K562 (cell line): ENCODE measurements around the gene COLQ. TPM values are rescaled to one million over a fixed set of nuclear protein-coding genes. Genes with fewer than 3 reads are reported as not detected.
A peak's percentile ranks its signal among the peaks of the same experiment; 100 is the strongest.

Source experiments
- ARID3B ChIP-seq: fragments of 250-450 bp; sonication (Bioruptor Pico); IDR thresholded peaks from 2 replicates; pipeline ENCODE4 v1.4.0; 2020; ENCODE audit warnings: borderline replicate concordance
- CBFA2T2 ChIP-seq: fragments of 450-650 bp; conservative IDR thresholded peaks from 2 replicates; pipeline ENCODE4 v1.6.1; 2017; ENCODE audit warnings: mild to moderate bottlenecking
- CBX3 ChIP-seq, 2 experiments: IDR thresholded peaks; 1 replicate in 1 of 2; 2 replicates in 1 of 2; pipeline ENCODE4 v1.6.1; 2012; ENCODE audit warnings: inconsistent platforms in 2 of 2, low read length in 2 of 2, borderline replicate concordance in 1 of 2, control low read depth in 1 of 2
- HMBOX1 ChIP-seq: sonication (generic); IDR thresholded peaks from 2 replicates; pipeline ENCODE4 v1.6.1; 2016
- HNRNPH1 ChIP-seq: fragments of 200-400 bp; formaldehyde crosslinking; optimal IDR thresholded peaks from 2 replicates; pipeline ENCODE3; 2017; ENCODE audit warnings: low read depth, mild to moderate bottlenecking, low read length, moderate library complexity
- KDM1A ChIP-seq, 2 experiments: fragments of 450-650 bp; IDR thresholded peaks; 2 replicates each; pipeline ENCODE4 v1.6.1; 2016; ENCODE audit warnings: mild to moderate bottlenecking in 2 of 2
- NFXL1 ChIP-seq: fragments of 450-650 bp; formaldehyde crosslinking; IDR thresholded peaks from 2 replicates; pipeline ENCODE4 v1.4.0; 2021; ENCODE audit warnings: mild to moderate bottlenecking
- RAD21 ChIP-seq, 2 experiments: fragments of 250-450 bp in 1 of 2; fragments of 450-650 bp in 1 of 2; sonication (Bioruptor Pico) in 1 of 2; formaldehyde crosslinking in 1 of 2; IDR thresholded peaks in 1 of 2; conservative IDR thresholded peaks in 1 of 2; 2 replicates each; pipeline versions ENCODE4 v1.4.0 to v1.8.0; 2020 to 2022; ENCODE audit warnings: mild to moderate bottlenecking in 2 of 2, moderate library complexity in 1 of 2
- SMC3 ChIP-seq: conservative IDR thresholded peaks from 2 replicates; pipeline ENCODE4 v1.6.1; 2011; ENCODE audit warnings: low read depth, low read length, improper control_type of control experiment; ENCODE audit not compliant: insufficient read depth
- XRCC5 ChIP-seq: fragments of 200-400 bp; formaldehyde crosslinking; IDR thresholded peaks from 2 replicates; pipeline ENCODE4 v1.6.1; 2017; ENCODE audit warnings: low read depth, mild to moderate bottlenecking, low read length
- polyA plus RNA-seq, 8 experiments: library from polyadenylated mRNA; depleted of rRNA in 4 of 8; stranded (reverse) in 5 of 8; unstranded in 3 of 8; fragments of >200 nt; fragmentation: Nextera tagmentation in 2 of 8; fragmentation: Illumina TruSeq in 1 of 8; extraction: Ambion mirVana in 2 of 8; extraction: Trizol in 1 of 8; gene quantifications; 2 replicates each; pipeline versions ENCODE4 v1.2.1 to v1.2.3, GENCODE V29; 2011 to 2014; ENCODE audit warnings: inconsistent platforms in 1 of 8, missing spikeins in 1 of 8
- total RNA-seq, 7 experiments: library from RNA; depleted of rRNA in 6 of 7; stranded (reverse); fragments of >200 nt in 6 of 7; fragmentation: Illumina TruSeq in 2 of 7; extraction: Trizol in 2 of 7; gene quantifications; 2 replicates each; pipeline versions ENCODE4 v1.2.1 to v1.2.3, GENCODE V29; 2011 to 2021; ENCODE audit warnings: low replicate concordance in 1 of 7
- TF ChIP-seq, protein P1 (sequence below): sonication (generic); formaldehyde crosslinking; IDR thresholded peaks from 2 replicates; pipeline ENCODE4 v1.8.0; 2022; ENCODE audit warnings: mild to moderate bottlenecking, missing genetic modification reagents

The COLQ gene
- total and polyA plus RNA-seq, 9 of the 15 experiments (the other 6 are each of a cell fraction or from before 2014, with no cell fraction given) = 0.04 to 0.36 (median 0.27) TPM; not detected in 4

DNA sequence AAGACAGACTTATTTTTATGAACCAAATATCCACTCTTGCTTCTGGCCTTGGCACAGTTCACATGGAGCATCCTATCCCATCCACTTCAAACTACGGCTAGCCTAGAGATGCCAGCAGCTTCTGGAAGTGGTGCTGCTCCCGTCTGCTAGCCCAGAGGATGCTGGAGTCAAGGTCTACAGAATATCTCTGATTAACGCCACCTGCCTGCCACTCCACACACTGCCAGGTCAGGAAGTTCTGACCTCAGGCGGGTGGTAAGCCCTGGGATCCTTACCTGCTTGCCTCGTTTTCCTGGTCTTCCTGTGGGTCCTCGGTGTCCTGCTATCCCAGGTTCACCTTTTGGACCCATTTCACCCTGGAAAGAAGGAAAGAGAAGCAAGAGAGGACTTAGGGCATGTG lies 51.2 kb downstream of the COLQ start (continued):
- TF ChIP-seq HNRNPH1 (no peak), HMBOX1 (no peak), CBFA2T2 (no peak), NFXL1 (no peak), KDM1A (IDR thresholded peaks at IDR 0.05) (no peak), XRCC5 (no peak), SMC3 (0 out of 2 replicates have a peak, but pooled peaks have one; percentile 11), CBX3 (IDR thresholded peaks at IDR 0.05; ENCODE audit: borderline replicate concordance in 1 of 2, low read length in 2 of 2) (no peak), RAD21 (CRISPR knock-in tag; conservative IDR thresholded peaks at IDR 0.05 in 1 of 2, IDR thresholded peaks at IDR 0.05 in 1 of 2) (peak in 1 of 2 experiments; percentile 20; a peak in 2 of 4 replicates), ARID3B (CRISPR knock-in tag) (no peak)
- TF ChIP-seq, protein P1, sequence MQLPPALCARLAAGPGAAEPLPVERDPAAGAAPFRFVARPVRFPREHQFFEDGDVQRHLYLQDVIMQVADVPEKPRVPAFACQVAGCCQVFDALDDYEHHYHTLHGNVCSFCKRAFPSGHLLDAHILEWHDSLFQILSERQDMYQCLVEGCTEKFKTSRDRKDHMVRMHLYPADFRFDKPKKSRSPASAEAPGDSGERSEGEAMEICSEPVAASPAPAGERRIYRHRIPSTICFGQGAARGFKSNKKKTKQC = no peak
